ENCODE measurements around the gene GALNT17.

GRCh38 chr7:71535616-71536015 is 403.7 kb downstream of the GALNT17 start:
- TF ChIP-seq EZH2 (IDR thresholded peaks at IDR 0.05; ENCODE audit: borderline replicate concordance, low read depth, low read length, poor library complexity, severe bottlenecking) (no peak), CTCF (conservative IDR thresholded peaks at IDR 0.05; ENCODE audit: low read depth, low read length) (no peak)

Measured in A673 (cell line).